CD4-positive, alpha-beta T cell treated with Interleukin-12 subunit alpha and Interleukin-12 subunit beta, for 1 hour (primary cell): Measurements from ENCODE around the gene SNAPC1.

Experiments used
- DNase-seq: peaks from one replicate; pipeline ENCODE4 v3.0.0-alpha.2; 2020

The SNAPC1 gene

GRCh38 chr14:61813096-61813606 is 50.9 kb downstream of the SNAPC1 start:
- DNase-seq = no peak

GRCh38 chr14:61822458-61822857 is 60.2 kb downstream of the SNAPC1 start:
- DNase-seq = no peak

DNA sequence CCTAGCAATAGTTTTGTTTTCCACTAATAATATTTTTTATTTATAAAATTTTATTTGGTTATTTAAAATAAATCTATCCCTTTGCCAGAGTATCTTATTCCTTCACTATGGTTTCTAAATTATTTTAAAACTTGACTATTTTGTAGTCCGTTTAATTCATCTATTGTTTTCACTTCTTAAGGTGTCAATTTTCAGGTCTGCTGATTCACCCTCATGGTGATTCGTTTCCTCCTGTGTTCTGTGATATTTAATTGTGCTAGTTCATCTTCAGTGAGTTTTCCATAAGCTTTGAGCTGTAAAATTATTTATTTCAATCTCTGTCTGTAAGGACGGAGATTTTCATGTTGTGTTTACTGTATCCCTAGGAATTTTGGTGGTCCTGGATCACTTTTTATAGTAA is 70.6 kb downstream of the SNAPC1 start:
- no peak for DNase-seq

DNA sequence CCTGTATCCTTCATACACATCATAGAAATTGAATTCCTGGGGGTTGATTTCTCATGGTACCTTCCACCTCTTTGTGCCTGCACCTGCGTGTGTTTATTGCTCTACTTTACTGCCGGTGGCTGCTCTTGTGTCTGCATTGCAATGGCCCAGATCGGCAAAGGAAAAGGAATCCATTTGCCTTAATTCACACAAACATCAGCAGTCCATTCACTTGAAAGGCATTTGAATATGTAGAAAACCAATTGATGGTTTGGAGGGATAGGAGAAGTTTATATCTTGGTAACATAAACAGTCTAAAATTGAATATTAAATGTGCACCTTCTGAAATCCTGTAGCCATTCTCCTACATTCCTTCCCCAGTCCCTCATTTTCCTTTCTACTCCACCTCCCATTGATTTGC is 74.0 kb downstream of the SNAPC1 start:
- DNase-seq = no peak

GRCh38 chr14:61836807-61837206 is 74.6 kb downstream of the SNAPC1 start:
- no peak for DNase-seq

DNA sequence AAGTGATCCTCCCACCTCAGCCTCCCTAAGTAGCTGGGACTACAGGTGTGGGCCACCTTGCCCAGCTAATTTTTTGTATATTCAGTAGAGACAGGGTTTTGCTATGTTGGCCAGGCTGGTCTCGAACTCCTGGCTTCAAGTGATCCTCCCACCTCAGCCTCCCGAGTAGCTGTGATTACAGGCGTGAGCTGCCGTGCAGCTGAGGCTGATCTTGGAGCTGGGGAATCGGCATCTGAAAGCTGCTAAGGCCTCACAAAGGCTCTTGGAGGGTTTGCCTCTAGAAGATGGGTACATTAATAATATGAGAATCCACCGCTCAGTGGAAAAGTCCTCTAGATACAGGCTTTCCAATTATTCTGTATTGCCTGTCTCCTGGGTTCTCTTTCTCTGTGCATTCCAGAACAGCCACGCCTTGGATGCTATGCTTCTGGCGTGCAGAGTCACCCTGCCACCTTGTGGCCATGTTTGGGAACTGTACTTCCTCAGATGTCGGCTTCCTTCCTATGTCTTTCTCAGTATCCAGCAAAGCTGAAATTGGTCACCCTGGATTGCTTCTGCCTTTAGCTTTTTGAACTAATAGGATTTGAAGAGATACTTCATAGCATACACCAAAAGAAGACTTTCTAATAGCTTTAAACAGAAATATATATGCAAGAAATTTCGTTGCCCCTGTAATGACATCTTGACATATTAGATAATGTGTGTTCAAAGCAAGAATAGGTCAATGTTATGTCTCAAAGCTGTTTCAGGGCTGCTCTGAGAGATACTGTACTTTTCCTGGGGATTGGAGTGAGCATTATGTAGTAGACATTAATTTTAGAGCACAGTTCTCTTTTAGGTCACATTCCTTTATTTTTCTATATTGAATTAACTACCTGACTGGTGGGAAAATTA is 75.4 kb downstream of the SNAPC1 start:
- DNase-seq = peak; percentile 78

GRCh38 chr14:61838661-61839245 is 76.5 kb downstream of the SNAPC1 start:
- no peak for DNase-seq

GRCh38 chr14:61839507-61839906 is 77.3 kb downstream of the SNAPC1 start:
- DNase-seq = no peak

DNA sequence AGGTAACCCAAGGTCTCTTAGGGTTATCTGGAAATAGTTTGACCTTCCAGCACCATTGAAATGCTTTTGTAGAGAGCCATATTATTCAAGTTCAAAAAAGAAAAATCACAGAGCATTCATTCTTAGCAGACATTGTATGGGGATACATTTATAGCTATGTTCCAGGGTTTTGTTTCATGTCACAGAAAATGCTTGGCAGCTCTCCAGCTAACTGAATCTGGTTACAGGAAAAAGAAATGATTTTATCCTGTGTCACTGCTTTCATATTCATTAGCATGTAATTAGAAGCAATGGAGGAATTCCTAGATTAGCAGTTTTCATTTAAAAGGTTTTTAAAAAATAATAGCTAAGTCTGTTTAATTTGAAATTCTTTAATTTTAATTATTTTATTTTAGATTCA is 78.9 kb downstream of the SNAPC1 start:
- no peak for DNase-seq
